ENCODE measurements around the gene FAM3A. TPM values are rescaled to one million over a fixed set of nuclear protein-coding genes. Genes with fewer than 3 reads are reported as not detected.

FAM3A gene
- total RNA-seq, 3 donors from 2014 or later: 38.8 to 42.6 (median 41.3) TPM

DNA sequence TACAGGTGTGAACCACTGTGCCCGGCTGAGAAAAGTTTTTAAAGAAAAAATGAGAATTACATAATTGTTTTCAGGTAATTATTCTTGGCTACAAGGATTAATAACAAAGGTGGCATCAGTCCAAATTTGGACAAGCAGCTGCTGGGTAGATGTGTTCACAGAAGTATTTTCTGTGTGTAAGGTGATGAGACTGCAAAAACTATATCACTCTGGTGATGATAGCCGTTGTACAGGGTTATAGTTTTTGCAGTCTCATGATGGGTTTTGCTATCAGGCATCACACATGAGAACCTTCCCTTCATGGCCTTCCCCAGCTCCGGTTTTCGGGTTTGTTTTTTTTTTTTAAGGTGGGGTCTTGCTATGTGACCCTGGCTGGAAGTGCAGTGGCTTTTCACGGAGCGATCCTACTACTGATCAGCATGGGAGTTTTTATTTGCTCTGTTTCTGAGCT, 20.5 kb downstream of the FAM3A start:
- H3K4me1 ChIP-seq: no peaks in the 10 kb centered on the region
- no peaks in the 10 kb centered on the region for H3K9me3 ChIP-seq
- TF ChIP-seq POLR2AphosphoS5 (IDR thresholded peaks at IDR 0.05) (no peak), POLR2A (IDR thresholded peaks at IDR 0.05) (no peak)
- TF ChIP-seq, protein P1, sequence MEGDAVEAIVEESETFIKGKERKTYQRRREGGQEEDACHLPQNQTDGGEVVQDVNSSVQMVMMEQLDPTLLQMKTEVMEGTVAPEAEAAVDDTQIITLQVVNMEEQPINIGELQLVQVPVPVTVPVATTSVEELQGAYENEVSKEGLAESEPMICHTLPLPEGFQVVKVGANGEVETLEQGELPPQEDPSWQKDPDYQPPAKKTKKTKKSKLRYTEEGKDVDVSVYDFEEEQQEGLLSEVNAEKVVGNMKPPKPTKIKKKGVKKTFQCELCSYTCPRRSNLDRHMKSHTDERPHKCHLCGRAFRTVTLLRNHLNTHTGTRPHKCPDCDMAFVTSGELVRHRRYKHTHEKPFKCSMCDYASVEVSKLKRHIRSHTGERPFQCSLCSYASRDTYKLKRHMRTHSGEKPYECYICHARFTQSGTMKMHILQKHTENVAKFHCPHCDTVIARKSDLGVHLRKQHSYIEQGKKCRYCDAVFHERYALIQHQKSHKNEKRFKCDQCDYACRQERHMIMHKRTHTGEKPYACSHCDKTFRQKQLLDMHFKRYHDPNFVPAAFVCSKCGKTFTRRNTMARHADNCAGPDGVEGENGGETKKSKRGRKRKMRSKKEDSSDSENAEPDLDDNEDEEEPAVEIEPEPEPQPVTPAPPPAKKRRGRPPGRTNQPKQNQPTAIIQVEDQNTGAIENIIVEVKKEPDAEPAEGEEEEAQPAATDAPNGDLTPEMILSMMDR (IDR thresholded peaks at IDR 0.05): no peak
- peaks cover 0 to 7% of the 10 kb centered on the region in 2 donors for H3K27me3 ChIP-seq
- DNase-seq (ENCODE audit: low spot score in 2 of 2): no peak
- H3K4me3 ChIP-seq: no peak overlapping the region
- intact Hi-C loops (cut with DNase I; ENCODE audit: low total_unique reads): no loop called here
- H3K27ac ChIP-seq: no peak overlapping the region
- no peaks in the 10 kb centered on the region for H3K36me3 ChIP-seq

DNA sequence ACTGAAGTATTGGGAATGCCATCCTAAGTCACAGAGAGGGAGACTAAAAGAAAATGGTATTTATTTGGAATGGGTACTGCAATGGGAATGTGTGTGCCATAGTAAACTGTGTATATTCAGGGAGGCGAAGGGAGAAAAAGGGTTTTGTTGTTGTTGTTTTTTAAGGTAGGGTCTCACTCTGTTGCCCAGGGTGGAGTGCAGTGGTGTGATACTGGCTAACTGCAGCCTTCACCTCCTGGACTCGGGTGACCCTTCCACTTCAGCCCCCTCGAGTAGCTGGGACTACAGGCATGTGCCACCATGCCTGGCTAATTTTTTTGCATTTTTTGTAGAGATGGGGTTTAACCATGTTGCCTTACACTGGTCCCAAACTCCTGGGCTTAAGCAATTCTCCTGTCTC, 21.3 kb downstream of the FAM3A start:
- Histone ChIP-seq H3K27ac (no peak overlapping the region), H3K27me3 (peaks cover 0 to 7% of the 10 kb centered on the region in 2 donors), H3K4me3 (no peak overlapping the region), H3K4me1 (no peaks in the 10 kb centered on the region), H3K9me3 (no peaks in the 10 kb centered on the region), H3K36me3 (no peaks in the 10 kb centered on the region)
- intact Hi-C loops (cut with DNase I; ENCODE audit: low total_unique reads): no loop called here
- no peak for DNase-seq (ENCODE audit: low spot score in 2 of 2)
- TF ChIP-seq POLR2AphosphoS5 (IDR thresholded peaks at IDR 0.05) (no peak), POLR2A (IDR thresholded peaks at IDR 0.05) (no peak)
- TF ChIP-seq, protein P1 (IDR thresholded peaks at IDR 0.05): no peak

DNA sequence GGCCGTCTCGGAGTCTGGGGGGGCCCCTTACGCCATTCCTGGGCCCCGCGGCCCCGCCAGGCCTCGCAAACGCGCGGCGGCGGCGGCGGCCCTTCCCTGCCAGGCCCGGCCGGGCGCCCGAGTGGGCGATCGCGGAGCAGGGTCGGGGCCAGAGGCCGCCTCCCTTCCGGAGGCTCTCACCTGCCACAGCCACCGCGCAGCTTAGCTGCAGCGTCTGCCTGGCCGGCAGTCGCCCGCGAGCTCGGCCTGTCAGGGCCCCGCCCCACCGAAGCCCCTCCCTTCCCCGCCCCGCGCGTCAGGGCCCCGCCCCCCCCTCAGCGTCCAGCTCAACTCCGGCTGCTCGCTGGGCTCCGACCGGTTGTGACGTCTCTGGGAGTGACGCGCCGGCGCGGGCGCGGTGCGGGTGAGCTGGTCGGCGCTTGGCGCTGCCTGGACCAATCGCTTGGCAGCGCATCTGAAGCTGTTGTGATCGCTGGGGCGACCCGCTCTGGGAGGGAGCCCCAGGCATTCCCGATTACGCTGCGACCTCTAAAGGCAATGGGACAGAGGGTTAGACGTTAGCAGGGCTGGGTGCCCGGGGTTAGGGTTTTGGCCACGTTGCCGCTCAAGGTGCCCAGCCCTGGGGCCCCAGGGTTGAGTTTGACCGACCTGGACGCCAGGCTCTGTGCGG, 25.5 kb downstream of the FAM3A start, which contains the start of gene SLC10A3:
TSS of gene SLC10A3 (minus strand) at position 216 of the 670 bp plus-strand sequence. CDS start 1,689 bp downstream, outside the sequence.
- Histone ChIP-seq H3K36me3 (no peaks in the 10 kb centered on the region), H3K4me3 (peak within 1 kb of the TSS; percentile 59 to 83 (median 69)), H3K9me3 (no peaks in the 10 kb centered on the region), H3K4me1 (peaks cover 0 to 7% of the 10 kb centered on the region in 2 donors), H3K27me3 (peaks cover 0 to 29% of the 10 kb centered on the region in 2 donors), H3K27ac (peak within 1 kb of the TSS; percentile 92 to 99)
- TF ChIP-seq POLR2AphosphoS5 (IDR thresholded peaks at IDR 0.05): peak; percentile 33 to 94 (median 80)
- TF ChIP-seq POLR2A (IDR thresholded peaks at IDR 0.05): peak; percentile 46
- TF ChIP-seq, protein P1 (IDR thresholded peaks at IDR 0.05): no peak
- intact Hi-C loops (cut with DNase I; ENCODE audit: low total_unique reads): no loop called here
- DNase-seq (ENCODE audit: low spot score in 2 of 2): peak; percentile 90

DNA sequence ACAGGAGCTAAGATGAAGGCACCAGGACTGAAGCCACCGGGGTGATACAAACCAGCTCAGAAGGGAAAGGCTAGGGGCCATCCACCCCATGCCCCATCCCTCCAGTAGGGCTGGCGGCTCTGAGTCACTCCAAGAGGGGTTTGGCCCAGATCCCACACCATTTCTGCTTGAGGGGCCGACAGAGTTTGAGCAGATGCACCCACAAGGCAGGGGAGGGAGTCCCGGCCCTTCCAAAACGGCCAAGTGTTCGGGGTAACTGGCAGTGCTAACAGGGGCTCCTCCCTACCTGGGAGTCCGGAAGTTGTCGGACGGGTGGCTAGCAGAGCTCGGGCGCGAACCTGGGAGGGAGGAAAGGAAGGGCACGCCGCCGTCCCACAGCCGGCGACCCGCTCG, 26.0 kb downstream of the FAM3A start:
- H3K4me1 ChIP-seq: peaks cover 0 to 7% of the 10 kb centered on the region in 2 donors
- H3K27ac ChIP-seq: peak overlapping the region; percentile 92 to 99
- no peaks in the 10 kb centered on the region for H3K36me3 ChIP-seq
- peak overlapping the region; percentile 59 to 83 (median 69) for H3K4me3 ChIP-seq
- no peak for DNase-seq (ENCODE audit: low spot score in 2 of 2)
- peaks cover 0 to 29% of the 10 kb centered on the region in 2 donors for H3K27me3 ChIP-seq
- no peaks in the 10 kb centered on the region for H3K9me3 ChIP-seq
- intact Hi-C loops (cut with DNase I; ENCODE audit: low total_unique reads): no loop called here
- TF ChIP-seq, protein P1 (IDR thresholded peaks at IDR 0.05): no peak
- TF ChIP-seq POLR2A (IDR thresholded peaks at IDR 0.05) (no peak), POLR2AphosphoS5 (IDR thresholded peaks at IDR 0.05) (no peak)

DNA sequence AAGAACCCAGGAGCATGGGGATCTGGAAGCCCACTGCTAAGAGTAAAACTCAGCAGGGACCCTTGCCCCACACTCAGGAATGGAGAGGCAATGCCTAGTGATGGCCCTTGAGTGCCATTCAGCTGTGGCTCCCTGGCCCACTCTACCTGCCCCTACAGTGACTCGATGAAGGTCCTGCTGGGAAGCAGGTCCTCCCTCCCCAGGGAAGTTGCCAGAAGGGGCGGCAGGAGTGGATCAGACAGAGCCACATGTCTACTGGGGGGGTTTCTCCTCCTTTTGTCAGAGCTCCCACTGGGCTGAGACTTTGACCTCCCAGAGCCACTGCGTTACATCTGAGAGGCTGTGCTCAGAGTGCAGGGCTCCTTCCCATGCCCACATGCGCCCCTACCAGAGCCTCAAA, 26.9 kb downstream of the FAM3A start:
- no peak for DNase-seq (ENCODE audit: low spot score in 2 of 2)
- Histone ChIP-seq H3K36me3 (no peaks in the 10 kb centered on the region), H3K27me3 (peaks cover 0 to 23% of the 10 kb centered on the region in 2 donors), H3K9me3 (no peaks in the 10 kb centered on the region), H3K4me1 (peaks cover 0 to 7% of the 10 kb centered on the region in 2 donors), H3K27ac (peak overlapping the region; percentile 92 to 99), H3K4me3 (peak overlapping the region; percentile 59 to 83 (median 69))
- intact Hi-C loops (cut with DNase I; ENCODE audit: low total_unique reads): no loop called here
- TF ChIP-seq POLR2A (IDR thresholded peaks at IDR 0.05): no peak
- TF ChIP-seq POLR2AphosphoS5 (IDR thresholded peaks at IDR 0.05): no peak
- TF ChIP-seq, protein P1 (IDR thresholded peaks at IDR 0.05): no peak
